Adipocyte (in vitro differentiated cells): ENCODE results near the gene KCTD3.

Experiments used
- DNase-seq: peaks from one replicate; pipeline ENCODE4 v3.0.0-alpha.2; 2015; ENCODE audit warnings: low read depth
- H3K27me3 ChIP-seq: replicated peaks from 2 replicates; pipeline ENCODE4 v1.7.0; 2013; ENCODE audit warnings: mild to moderate bottlenecking, low read length, moderate library complexity; ENCODE audit not compliant: control insufficient read depth, insufficient read depth
- H3K36me3 ChIP-seq: 2 replicates; pipeline ENCODE4 v1.7.0; 2013; ENCODE audit warnings: low read length, mild to moderate bottlenecking, moderate library complexity; ENCODE audit not compliant: control insufficient read depth, insufficient read depth, severe bottlenecking
- H3K4me1 ChIP-seq: 2 replicates; pipeline ENCODE4 v1.7.0; 2013; ENCODE audit warnings: mild to moderate bottlenecking, low read length, moderate library complexity; ENCODE audit not compliant: control insufficient read depth, insufficient read depth
- H3K4me3 ChIP-seq: 2 replicates; pipeline ENCODE4 v1.7.0; 2013; ENCODE audit warnings: mild to moderate bottlenecking, low read length, moderate library complexity
- H3K9ac ChIP-seq: 2 replicates; pipeline ENCODE4 v1.7.0; 2013; ENCODE audit warnings: mild to moderate bottlenecking, low read length, moderate library complexity
- H3K9me3 ChIP-seq: 2 replicates; pipeline ENCODE4 v1.7.0; 2013; ENCODE audit warnings: mild to moderate bottlenecking, low read length, moderate library complexity; ENCODE audit not compliant: control insufficient read depth

The KCTD3 gene

DNA sequence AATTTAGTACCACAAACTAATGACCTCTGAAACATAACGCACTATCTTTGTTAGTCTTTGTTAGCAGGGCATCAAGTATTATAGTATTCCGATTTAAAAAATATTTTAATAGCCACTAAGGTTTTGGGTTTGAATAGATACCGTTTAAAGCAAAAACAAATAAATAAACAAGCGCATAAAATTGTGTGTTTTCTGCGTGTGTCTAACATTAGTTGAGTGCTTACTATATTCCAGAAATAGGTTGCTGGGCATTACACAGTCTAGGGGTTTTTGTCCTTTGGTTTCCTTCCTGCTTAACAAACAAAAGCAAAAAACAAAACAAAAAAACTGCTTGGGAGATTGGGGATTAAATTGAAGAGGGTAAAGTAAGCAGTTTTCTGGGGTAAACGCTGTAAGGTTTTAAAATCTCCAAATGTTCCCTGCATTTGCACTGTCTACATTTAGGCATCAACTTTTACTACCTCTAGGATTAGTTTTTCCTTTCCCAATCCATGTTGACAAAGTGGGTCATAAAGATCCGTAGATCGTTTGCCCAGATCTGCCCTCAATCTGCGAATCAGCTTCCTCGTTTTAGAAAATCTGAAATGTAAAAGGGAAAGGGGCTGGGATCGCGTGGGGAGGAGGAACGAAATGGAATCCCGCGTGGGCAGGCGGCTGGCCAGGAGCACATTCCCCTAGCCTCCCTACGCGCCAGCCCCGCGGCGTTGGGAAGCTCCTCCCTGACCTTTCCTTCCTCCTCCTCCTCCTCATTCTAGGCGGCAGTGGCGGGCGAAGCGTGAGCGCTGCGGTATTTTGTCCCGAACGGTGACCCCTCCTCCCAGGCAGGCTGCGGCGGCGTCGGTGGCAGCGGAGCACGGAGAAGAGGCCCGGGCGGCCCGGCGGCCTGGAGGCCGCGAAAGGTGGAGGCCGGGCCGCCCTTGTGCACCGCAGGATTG is at the start of gene KCTD3:
Gene KCTD3 (plus strand): TSS at position 749 of the 935 bp plus-strand sequence. CDS start 382 bp downstream, outside the sequence.
- H3K27me3 ChIP-seq, result no peaks in the 10 kb centered on the region
- H3K4me1 ChIP-seq, result peaks cover 28% of the 10 kb centered on the region
- peak; percentile 89 for DNase-seq
- peak within 1 kb of the TSS; percentile 94 for H3K9ac ChIP-seq
- no peaks in the 10 kb centered on the region for H3K36me3 ChIP-seq
- no peaks in the 10 kb centered on the region for H3K9me3 ChIP-seq
- H3K4me3 ChIP-seq, result peak within 1 kb of the TSS; percentile 95

DNA sequence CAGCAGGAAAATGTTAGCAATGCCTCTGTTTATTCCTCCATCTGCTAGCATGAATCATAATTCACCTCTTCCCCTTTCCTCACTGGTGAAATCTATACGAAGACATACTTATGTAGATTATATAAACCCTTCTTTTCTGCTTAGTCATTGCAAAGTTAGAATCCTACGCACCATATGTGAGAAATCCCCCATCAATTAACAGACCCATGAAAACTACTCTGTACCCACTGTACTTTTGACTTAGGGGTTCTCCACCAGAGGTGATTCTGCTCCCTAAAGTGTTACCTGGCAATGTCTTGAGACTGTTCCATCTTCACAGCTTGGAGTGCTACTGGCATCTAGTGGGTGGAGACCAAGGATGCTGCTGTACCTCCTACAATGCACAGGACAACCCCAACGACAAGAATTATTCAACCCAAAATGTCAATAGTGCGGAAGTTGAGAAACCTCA is 49.6 kb upstream of the KCTD3 start:
- H3K9me3 ChIP-seq, result peaks cover 8% of the 10 kb centered on the region
- H3K4me3 ChIP-seq, result no peak overlapping the region
- peak; percentile 75 for DNase-seq
- H3K9ac ChIP-seq, result peak overlapping the region; percentile 33
- no peaks in the 10 kb centered on the region for H3K27me3 ChIP-seq
- H3K36me3 ChIP-seq, result no peaks in the 10 kb centered on the region
- H3K4me1 ChIP-seq, result peaks cover 4% of the 10 kb centered on the region

DNA sequence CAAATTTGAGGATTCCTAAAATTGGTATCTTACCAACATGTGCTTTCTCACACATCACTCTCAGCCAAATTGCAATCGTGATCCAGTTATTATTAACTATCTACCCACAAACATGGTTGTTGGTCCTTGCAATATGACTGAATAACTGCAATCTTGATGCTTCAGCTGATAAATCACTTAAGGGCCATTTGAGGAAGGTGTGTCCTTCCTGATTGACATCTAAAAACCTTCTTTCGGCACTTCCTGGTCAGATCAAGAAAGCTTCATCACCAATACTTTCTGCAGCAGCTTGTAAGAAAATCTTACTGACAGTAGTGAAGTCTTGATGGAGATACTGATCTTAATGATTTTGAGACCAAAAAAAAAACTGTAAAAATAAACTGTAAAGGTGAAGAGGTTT is 48.5 kb upstream of the KCTD3 start:
- no peak overlapping the region for H3K9ac ChIP-seq
- no peak overlapping the region for H3K4me3 ChIP-seq
- H3K36me3 ChIP-seq, result no peaks in the 10 kb centered on the region
- peaks cover 5% of the 10 kb centered on the region for H3K4me1 ChIP-seq
- no peaks in the 10 kb centered on the region for H3K27me3 ChIP-seq
- peaks cover 7% of the 10 kb centered on the region for H3K9me3 ChIP-seq
- DNase-seq, result no peak

DNA sequence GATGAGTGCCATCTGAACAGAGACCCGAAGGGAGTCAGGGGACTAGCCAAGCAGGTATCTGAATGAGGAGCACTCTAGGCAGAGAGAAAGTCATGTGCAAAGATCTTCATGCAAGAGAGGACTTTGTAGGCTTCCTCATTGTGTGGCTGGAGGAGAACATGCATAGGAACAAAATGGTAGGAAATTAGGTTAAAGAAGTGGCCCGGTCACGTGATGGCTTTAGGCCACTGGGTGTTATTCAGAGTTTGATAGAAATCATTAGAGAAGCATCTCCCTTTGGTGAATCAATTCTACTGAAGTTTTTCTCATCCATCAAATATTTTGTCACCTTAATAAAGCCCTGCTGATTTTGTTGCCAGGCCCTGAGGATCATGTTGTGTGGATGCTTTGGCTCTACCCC is 45.8 kb upstream of the KCTD3 start:
- no peaks in the 10 kb centered on the region for H3K27me3 ChIP-seq
- H3K4me1 ChIP-seq, result peaks cover 13% of the 10 kb centered on the region
- H3K9me3 ChIP-seq, result no peaks in the 10 kb centered on the region
- DNase-seq, result no peak
- no peak overlapping the region for H3K9ac ChIP-seq
- no peak overlapping the region for H3K4me3 ChIP-seq
- H3K36me3 ChIP-seq, result no peaks in the 10 kb centered on the region

DNA sequence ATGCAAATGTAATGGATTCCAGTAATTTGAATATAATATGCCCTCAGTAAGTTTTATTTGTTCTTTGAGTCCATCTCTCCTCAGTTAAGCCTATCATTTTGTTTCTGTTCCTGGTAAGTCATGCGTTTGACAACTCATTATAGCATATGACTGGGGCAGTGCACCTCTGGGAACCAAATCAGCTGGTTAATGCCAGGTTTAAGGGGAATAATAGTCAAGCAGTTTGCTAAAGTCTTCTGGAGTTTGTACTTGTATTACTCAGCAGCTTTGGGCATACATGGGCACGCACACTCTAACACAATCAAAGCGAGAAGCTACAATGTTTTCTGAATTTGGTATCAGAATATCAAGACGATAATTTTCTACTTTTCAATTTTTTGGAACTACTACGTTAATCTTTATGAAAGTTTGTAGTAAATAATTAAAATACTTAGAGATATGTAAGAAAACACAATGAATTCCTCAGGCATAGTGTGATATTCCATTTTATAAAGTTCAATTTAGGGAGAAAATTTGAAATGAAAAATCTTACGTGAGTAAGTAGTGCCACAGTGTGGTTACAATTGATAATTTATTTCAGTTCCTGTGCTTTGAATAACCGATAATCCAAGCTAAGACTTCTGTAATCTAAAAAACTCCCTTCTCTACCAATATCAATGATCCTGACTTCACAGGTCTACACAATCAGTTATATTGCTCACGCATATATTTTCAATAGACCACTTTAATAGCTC is 43.8 kb upstream of the KCTD3 start:
- H3K4me3 ChIP-seq, result peak overlapping the region; percentile 72
- H3K9me3 ChIP-seq, result no peaks in the 10 kb centered on the region
- DNase-seq, result peak; percentile 69
- H3K9ac ChIP-seq, result peak overlapping the region; percentile 65
- H3K36me3 ChIP-seq, result no peaks in the 10 kb centered on the region
- peaks cover 9% of the 10 kb centered on the region for H3K4me1 ChIP-seq
- no peaks in the 10 kb centered on the region for H3K27me3 ChIP-seq

DNA sequence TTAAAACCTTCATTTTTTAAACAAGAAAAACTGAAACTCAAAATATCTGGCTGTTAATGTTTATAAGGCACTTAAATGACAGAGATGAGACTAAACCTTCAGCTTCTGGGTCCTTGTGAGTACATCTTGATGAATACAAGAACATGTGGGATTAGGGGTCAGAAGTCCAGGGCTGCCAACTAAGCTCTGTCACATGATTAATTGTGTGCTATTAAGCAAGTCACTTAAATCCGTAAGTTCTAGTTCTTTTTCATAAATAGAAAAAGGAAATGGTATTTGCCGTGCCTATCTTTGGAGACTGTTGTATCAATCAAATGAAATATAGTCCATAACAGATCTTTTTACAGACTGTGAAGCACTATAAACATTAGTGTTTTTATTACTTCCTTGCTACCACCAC is 43.2 kb upstream of the KCTD3 start:
- no peaks in the 10 kb centered on the region for H3K36me3 ChIP-seq
- DNase-seq, result no peak
- H3K4me1 ChIP-seq, result peaks cover 9% of the 10 kb centered on the region
- no peaks in the 10 kb centered on the region for H3K27me3 ChIP-seq
- no peaks in the 10 kb centered on the region for H3K9me3 ChIP-seq
- peak overlapping the region; percentile 72 for H3K4me3 ChIP-seq
- H3K9ac ChIP-seq, result peak overlapping the region; percentile 65

DNA sequence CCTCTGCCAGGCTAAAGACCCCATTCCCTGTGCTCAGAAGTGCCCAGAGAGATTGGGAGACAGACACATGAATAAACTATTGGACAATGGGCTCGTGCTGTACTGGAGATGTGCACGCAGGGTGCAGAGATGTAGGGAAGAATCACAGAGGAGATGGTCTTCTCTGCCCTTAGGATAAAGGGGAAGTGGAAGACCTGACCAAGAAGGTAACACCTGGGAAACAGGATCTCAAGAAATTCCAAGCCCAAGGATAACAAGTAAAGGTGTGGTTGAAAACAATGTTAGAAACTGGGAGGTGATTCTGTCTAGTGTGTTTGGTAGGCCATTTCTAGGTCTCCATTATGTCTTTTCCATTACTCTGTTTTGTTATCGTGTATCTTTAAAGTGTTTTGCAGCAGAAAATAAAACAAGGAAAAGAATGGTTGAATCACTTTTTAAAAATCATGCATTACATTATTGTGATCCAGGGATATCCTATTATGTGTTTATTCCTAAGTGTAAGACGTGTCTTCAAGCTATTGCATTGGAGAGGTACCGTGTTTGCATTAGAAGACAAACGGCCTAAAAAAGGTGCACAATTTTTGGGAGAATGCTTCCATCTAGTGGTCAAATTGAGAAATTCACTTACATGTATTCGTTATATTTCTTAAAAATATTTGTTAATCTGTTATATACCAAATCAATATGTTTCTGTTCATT is 40.8 kb upstream of the KCTD3 start:
- peak; percentile 84 for DNase-seq
- no peaks in the 10 kb centered on the region for H3K9me3 ChIP-seq
- H3K27me3 ChIP-seq, result no peaks in the 10 kb centered on the region
- H3K9ac ChIP-seq, result no peak overlapping the region
- no peaks in the 10 kb centered on the region for H3K36me3 ChIP-seq
- H3K4me1 ChIP-seq, result peaks cover 9% of the 10 kb centered on the region
- H3K4me3 ChIP-seq, result no peak overlapping the region

DNA sequence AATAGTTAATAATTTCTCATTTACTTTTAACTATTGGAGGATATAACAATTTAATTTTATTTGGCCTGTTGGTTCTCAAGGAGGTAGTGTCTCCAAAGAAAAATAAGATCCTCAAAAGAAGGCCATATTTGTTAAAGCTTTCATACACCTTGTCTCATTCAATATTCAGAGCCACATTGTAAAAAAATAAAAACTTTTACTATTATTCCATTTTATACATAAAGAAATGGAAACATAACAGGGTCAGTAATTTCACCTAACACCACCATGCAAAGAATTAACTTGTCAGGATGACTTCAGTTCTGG is 40.3 kb upstream of the KCTD3 start:
- Histone ChIP-seq H3K9me3 (no peaks in the 10 kb centered on the region), H3K4me1 (peaks cover 9% of the 10 kb centered on the region), H3K36me3 (no peaks in the 10 kb centered on the region), H3K9ac (no peak overlapping the region), H3K4me3 (no peak overlapping the region), H3K27me3 (no peaks in the 10 kb centered on the region)
- DNase-seq, result no peak

DNA sequence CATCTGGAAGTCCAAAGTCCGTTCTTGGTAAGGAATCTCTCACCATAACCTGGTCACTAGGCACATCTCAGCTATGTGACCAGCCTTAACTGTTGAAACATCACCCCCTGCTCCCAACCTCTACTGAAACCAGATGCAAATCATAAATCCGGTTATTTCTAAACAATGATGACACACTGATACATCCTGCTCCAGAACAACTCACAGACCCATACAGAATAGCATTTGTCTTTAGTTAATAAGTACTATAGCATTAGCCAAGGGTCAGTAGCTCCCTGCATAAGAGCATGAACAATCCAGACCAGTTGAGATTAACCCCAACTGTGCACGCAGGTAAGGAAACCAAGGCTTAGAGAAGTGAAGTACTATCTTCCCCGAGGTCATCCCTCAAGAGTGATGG is 38.0 kb upstream of the KCTD3 start:
- no peaks in the 10 kb centered on the region for H3K9me3 ChIP-seq
- no peaks in the 10 kb centered on the region for H3K27me3 ChIP-seq
- H3K4me3 ChIP-seq, result no peak overlapping the region
- H3K36me3 ChIP-seq, result no peaks in the 10 kb centered on the region
- DNase-seq, result no peak
- peaks cover 3% of the 10 kb centered on the region for H3K4me1 ChIP-seq
- H3K9ac ChIP-seq, result no peak overlapping the region

DNA sequence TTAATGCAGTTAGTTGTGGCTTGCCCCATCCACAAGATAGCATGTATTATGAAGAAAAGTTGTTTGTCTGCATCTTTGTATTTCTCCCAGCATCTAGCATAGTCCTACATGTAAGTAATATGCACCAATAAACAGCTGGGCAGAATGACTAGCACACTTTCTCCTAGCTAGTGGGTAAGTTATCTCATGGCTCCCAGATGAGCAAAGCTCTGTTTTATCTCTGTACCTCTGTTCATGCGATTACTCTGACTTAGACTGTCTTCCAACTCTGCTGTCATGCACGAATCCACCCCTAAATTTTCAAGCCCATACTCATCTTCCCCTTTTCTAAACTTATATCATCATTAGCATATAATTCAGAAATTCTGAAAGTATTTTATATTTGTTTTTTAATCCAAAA is 37.5 kb upstream of the KCTD3 start:
- no peak for DNase-seq
- Histone ChIP-seq H3K4me3 (no peak overlapping the region), H3K36me3 (no peaks in the 10 kb centered on the region)

DNA sequence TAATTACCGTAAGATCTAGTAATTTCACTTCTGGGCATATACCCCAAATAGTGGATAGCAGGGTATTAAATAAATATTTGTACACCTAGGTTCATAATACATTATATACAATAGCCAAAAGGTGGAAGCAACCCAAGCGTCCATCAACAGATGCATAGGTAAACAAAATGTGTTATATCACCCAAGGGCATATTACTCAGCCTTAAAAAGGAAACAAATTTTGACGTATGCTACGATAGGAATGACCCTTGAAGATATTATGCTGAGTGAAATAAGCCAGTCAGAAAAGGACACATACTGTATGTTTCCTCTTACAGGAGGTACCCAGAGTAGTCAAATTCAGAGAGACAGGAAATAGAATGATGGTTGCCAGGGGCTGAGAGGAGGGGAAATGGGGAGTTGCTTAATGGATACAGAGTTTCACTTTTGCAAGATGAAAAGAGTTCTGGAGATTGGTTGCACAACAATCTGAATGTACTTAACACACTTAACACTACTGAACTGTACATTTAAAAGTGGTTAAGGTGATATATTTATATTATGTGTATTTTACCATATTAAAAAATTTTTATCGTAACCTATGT is 36.6 kb upstream of the KCTD3 start:
- no peak for DNase-seq
- H3K9me3 ChIP-seq, result no peaks in the 10 kb centered on the region
- no peak overlapping the region for H3K4me3 ChIP-seq

More for the DNA sequence above, 37.5 kb upstream of the KCTD3 start:
- H3K27me3 ChIP-seq, result no peaks in the 10 kb centered on the region
- no peak overlapping the region for H3K9ac ChIP-seq
- no peaks in the 10 kb centered on the region for H3K4me1 ChIP-seq
- no peaks in the 10 kb centered on the region for H3K9me3 ChIP-seq

More for the DNA sequence above, 36.6 kb upstream of the KCTD3 start:
- Histone ChIP-seq H3K9ac (no peak overlapping the region), H3K27me3 (no peaks in the 10 kb centered on the region), H3K4me1 (no peaks in the 10 kb centered on the region), H3K36me3 (no peaks in the 10 kb centered on the region)
